GM21526 (cell line): Measurements from ENCODE around the gene CHTOP.
A peak's percentile ranks its signal among the peaks of the same experiment; 100 is the strongest.
"Not testable (repeated sequence)": the region's sequence is repeated elsewhere in the genome, so short reads cannot be mapped to it uniquely, and the experiment has no call there.

Experiments used
- ATAC-seq: cut with Tn5 transposase; IDR thresholded peaks from one replicate; pipeline ENCODE4 v1.9.1; 2021; ENCODE audit warnings: moderate library complexity; ENCODE audit not compliant: unreplicated experiment, low FRiP score

CHTOP gene

DNA sequence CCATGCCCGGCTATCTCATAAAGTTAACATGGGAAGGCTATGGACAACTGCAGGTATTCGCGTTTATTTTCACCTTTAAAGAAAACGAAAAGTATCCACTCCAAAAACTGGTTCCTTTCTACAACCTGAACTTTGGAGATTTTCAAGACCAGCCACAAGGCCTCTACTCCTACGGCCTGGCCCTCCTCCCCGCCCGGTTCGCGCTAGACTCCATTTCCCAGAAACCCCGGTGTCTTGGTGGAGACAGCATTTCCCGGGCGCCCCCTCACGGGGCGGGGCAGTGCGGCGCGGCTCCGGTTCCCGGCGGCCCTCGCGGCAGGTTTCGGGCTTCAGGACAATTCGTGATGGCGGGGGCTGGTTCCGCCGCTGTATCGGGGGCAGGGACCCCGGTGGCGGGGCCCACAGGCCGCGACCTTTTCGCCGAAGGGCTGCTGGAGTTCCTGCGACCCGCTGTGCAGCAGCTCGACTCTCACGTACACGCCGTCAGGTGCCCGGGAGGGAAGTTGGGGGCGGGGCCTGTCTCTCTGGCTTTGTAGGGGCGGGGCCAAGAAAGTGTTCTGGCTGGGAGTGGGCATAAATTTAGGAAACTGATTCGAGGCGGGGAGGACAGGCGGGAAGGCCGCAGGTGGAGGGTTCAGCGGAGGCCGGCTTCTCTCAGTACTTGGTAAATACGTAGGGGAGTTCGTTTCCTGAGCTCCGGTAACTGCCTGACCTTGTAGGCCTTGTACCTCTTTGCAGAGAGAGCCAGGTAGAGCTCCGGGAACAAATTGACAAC, 24.7 kb downstream of the CHTOP start, which contains the start of gene SNAPIN:
Gene SNAPIN (plus strand): TSS at position 304 of the 775 bp plus-strand sequence. CDS start 41 bp downstream, at position 345.
- peak; percentile 75 for ATAC-seq

DNA sequence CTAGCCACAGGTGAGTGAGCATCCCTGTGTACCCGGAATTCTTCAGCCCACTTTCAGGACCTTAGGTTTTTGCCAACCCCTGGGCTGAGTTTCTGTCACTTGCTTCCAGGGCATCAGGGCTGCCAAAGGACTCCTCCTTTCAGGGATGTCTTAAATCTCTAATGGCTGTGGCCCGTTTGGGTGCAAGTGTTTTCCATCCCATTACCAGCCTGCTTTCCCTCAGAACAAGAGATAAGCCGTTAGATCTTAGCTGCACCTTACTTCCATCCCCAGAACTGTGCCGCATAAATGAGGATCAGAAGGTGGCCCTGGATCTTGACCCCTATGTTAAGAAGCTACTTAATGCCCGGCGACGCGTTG, 25.3 kb downstream of the CHTOP start:
- ATAC-seq, result peak; percentile 3

DNA sequence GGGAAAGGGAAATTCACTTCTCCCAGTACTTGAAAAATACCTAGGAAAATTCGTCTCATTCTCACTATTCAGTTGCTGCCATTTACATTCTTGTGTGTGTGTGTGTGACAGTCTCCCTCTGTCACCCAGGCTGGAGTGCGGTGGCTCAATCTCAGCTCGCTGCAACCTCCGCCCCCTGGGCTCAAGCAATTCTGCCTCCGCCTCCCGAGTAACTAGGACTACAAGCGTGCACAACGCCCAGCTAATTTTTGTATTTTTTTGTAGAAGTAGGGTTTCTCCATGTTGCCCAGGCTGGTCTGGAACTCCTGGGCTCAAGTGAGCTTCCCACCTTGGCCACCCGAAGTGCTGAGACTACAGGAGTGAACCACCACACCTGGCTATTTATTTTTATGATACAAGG, 25.8 kb downstream of the CHTOP start:
- no peak for ATAC-seq

DNA sequence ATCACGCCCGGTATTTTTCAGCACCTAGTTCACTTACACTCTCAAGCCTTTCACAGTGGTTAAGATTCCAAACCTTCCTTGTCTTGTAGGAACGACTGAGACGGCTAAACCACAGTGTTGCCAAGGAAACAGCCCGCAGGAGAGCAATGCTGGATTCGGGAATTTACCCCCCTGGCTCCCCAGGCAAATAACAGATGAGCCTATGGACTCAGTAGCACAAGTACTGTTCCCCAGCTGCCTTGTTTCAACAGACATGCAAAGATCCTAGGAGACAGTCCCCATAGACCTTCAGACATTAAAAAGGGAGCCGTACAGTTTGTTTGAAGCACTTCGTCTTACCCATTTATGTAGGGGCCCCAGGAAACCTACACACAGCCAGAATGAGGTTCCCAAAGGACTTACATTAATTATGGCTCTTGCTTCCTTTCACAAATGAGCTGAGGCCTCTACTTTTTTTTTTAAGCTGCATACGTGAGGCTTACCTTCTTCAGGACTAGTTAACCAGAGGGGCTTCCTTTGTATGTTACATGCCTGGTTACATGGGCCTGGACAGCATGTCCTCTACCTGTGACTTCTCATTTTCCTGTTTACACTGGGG, 27.3 kb downstream of the CHTOP start:
- no peak for ATAC-seq

DNA sequence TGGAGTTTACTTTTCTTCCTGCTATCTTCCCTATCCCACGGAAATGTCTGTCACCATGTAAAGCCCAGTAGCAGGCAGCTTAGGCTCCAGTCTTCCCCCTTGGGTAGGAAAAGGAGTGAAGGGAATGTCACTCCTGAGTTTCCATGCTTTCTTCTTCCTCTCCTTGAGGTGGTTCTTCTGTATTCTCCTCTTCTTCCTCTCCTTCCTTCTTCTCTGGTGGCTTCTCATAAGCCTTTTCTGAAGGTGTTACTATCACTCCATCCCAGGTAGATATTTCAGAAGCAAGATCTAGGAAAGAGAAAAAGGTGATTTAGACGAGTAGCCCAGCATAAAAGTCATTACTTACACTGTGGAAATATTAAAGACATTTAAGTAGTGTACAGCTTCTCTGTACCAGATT, 28.4 kb downstream of the CHTOP start:
- no peak for ATAC-seq

DNA sequence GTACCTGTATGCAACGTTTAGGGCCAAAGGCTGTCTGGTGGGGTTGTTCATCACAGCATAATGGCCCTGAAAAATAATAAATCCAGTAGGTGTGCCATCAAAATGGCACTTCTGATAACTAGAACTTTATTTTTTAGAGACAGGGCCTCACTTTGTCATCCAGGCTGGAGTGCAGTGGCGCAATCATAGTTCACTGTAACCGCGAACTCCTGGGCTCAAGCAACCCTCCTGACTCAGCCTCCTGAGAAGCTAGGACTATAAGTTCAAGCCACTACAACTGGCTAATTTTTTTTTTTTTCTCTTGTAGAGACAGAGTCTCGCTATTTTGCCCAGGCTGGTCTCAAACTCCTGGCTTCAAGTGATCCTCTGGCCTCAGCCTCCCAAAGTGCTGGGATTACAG, 29.3 kb downstream of the CHTOP start:
- ATAC-seq, result no peak

DNA sequence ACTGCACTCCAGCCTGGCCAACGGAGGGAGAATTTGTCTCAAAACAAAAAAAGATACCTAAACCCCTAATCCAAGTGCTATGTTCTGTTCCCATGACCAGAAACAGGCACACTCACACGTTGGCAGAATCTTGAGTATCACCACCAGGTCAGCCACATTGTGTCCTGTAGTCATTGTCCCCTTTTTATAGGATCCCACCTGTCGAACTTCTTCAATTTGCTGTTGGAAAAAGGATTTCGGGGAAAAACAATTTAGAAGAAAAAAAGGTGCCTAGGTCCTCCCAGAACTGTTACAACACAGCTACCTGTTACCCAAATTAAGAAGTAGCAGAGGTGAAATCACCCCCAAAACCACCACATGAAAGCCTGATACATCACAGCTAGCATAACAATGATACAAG, 33.6 kb downstream of the CHTOP start:
- no peak for ATAC-seq

DNA sequence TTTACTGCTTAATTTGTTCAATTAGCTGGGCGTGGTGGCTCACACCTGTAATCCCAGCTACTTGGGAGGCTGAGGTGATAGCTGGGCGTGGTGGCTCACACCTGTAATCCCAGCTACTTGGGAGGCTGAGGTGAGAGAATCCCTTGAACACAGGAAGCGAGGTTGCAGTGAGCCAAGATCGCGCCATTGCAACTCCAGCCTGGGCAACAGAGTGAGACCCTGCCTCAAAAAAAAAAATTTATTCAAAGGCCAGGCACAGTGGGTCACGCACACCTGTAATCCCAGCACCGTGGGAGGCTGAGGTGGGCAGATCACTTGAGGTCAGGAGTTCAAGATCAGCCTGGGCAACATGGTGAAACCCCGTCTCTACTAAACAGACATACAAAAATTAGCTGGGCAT, 34.8 kb downstream of the CHTOP start:
- not testable (repeated sequence) for ATAC-seq

DNA sequence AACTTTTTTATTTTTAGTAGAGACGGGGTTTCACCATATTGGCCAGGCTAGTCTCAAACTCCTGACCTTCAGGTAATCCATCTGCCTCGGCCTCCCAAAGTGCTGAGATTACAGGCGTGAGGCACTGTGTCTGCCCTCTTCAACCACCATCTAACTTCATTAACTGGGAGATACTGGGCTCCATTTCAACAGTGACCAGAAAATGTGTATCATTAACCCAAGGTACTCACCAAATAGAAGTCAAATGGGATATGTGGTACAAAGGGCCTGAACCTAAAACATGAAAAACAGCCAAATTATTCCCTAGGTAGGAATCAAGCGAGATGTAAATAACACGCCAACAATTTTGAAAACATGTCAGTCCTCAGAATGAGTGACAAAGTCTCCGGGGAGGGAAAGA, 35.7 kb downstream of the CHTOP start:
- ATAC-seq, result no peak

DNA sequence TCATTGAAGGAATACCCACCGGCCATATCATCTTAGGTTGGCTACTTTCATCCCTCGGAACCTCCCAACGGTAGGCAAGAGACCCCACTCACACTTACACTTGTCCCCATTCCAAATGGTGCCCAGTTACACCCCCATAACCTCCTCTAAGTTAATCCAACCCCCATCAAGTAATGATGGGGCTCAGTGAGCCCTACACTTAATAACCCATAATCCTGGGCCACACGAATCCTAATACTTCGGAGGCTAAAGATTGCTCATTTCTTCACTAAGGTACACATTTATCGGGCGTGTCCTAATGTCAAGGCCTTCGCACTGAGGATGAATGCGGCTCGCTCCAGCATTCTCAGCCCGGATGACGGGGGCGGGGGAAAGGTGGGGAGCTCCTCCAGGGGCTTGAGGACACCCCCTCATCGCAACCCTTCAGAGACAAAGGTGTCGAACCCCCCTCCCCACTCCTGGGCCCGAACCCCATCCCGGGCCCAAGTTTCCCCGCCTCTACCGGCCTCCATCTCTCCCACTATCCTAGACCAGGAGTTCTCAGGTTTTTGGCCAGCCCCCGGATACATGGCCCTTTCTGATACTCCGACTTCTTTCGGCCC, 36.5 kb downstream of the CHTOP start:
- no peak for ATAC-seq

DNA sequence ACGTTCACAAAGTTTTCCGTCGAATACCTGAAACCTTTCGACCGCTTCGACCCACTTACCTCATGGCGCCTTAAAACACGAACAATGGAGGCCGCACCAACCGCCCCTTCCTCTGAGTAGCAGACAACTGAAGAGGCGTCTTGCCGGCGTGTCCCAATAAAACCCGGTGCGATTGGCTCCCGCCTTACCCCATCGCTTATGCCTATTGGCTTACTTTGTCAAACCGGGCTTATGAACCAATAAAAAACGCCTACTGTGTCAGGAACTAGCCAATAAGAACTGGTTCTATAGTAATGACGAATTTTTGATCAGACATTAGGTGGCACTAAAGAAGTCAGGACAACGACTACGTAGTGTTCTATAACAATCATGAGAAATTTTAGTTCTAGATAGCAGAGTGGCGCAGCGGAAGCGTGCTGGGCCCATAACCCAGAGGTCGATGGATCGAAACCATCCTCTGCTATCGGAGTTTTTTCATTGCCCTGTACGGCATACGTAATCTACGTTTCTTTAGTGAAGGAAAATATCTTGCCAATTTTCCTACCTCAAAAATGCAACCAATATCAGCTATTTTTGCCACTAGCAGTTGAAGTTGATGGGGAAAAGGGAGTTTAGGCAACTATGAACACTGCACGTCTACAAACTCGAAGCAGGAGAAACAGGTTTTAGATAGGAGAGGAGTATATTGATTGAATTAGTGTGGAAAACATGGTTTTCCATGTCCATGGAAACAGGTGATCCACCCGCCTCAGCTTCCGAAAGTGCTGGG, 37.2 kb downstream of the CHTOP start, which contains the start of gene ILF2:
Gene ILF2 (minus strand): TSS at position 135 of the 769 bp plus-strand sequence. CDS start 71 bp downstream, at position 64.
- peak; percentile 84 for ATAC-seq

DNA sequence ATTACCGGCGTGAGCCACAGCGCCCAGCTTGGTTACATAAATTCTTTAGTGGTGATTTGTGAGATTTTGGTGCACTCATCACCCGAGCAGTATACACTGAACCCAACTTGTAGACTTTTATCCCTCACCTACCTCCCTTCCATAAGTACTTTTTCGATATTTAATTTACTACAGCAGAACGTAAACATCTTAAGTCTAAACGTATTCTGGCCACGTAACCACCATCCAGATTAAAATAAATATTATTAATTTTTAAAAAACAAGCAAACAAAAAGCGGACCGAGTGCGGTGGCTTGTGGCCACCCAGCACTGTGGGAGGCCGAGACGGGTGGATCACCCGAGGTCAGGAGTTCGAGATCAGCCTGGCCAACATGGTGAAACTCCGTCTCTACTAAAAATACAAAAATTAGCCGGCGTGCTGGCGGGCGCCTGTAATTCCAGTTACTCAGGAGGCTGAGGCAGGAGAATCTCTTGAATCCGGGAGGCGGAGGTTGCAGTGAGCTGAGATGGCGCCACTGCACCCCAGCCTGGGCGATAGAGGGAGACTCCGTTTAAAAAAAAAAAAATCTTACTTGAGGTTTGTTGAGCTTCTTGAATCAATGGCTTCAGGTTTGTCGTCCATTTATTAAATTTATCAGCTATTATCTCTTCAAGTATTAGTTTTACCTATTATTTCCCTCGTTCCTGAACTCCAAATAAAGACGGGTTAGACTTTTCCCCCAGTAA, 37.9 kb downstream of the CHTOP start:
- ATAC-seq, result peak; percentile 12

DNA sequence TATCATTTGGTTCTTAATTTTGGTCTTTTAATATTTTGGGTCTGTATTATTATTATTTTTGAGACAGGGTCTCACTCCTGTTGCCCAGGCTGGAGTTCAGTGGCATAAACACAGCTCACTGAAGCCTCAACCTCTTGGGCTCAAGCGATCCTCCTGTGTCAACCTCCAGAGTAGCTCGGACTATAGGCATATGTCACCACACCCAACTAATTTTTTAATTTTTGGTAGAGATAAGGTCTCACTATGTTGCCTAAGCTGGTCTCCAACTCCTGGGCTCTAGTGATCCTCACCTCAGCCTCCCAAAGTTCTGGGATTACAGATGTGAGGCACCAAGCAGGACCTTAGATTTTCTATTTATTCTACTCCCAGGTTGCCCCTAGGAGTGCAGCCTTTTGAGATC, 39.6 kb downstream of the CHTOP start:
- no peak for ATAC-seq

DNA sequence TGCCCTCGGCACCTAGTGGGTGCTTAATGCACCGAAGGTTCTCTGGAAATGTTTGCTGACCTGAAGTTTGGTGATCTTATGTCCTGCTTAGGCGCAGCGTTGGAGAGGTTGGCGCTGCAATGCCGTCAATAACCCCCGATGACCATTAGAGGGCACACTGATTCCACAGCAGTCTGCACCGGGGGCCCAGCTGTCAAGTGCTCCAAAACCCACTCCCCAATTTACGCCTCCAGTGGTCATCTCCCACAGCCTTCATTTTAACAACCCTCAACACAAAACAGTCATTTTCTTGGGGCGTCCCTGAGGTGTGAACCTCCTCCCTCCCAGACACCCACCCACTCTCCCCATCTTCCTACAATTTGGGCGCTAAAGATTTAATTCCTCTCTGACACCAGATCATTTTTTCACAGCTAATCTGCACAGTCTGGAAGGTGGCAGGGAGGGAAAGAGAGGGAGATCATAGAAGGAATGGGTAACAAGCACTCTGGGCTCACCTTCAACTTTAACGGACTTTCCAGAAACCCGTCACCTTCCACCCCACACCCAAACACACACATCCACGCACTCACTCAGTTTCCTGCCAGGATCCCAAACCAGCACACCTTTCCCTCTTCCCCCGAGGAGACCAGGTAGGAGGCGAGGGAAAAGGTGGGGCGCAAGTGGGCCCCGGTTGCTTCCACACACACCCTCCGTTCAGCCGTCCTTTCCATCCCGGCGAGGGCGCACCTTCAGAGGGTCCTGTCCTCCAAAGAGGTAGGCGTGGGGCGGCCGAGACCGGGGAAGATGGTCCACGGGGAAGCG, 44.1 kb downstream of the CHTOP start:
- no peak for ATAC-seq

DNA sequence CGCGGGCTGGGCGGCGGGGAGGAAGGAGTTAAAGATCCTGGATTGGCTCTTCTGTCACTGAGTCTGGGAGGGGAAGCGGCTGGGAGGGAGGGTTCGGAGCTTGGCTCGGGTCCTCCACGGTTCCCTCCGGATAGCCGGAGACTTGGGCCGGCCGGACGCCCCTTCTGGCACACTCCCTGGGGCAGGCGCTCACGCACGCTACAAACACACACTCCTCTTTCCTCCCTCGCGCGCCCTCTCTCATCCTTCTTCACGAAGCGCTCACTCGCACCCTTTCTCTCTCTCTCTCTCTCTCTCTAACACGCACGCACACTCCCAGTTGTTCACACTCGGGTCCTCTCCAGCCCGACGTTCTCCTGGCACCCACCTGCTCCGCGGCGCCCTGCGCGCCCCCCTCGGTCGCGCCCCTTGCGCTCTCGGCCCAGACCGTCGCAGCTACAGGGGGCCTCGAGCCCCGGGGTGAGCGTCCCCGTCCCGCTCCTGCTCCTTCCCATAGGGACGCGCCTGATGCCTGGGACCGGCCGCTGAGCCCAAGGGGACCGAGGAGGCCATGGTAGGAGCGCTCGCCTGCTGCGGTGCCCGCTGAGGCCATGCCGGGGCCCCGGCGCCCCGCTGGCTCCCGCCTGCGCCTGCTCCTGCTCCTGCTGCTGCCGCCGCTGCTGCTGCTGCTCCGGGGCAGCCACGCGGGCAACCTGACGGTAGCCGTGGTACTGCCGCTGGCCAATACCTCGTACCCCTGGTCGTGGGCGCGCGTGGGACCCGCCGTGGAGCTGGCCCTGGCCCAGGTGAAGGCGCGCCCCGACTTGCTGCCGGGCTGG, 44.9 kb downstream of the CHTOP start, which contains the start of gene NPR1:
Gene NPR1 (plus strand): TSS at position 170 of the 818 bp plus-strand sequence. CDS start 421 bp downstream, at position 591.
- ATAC-seq, result no peak

DNA sequence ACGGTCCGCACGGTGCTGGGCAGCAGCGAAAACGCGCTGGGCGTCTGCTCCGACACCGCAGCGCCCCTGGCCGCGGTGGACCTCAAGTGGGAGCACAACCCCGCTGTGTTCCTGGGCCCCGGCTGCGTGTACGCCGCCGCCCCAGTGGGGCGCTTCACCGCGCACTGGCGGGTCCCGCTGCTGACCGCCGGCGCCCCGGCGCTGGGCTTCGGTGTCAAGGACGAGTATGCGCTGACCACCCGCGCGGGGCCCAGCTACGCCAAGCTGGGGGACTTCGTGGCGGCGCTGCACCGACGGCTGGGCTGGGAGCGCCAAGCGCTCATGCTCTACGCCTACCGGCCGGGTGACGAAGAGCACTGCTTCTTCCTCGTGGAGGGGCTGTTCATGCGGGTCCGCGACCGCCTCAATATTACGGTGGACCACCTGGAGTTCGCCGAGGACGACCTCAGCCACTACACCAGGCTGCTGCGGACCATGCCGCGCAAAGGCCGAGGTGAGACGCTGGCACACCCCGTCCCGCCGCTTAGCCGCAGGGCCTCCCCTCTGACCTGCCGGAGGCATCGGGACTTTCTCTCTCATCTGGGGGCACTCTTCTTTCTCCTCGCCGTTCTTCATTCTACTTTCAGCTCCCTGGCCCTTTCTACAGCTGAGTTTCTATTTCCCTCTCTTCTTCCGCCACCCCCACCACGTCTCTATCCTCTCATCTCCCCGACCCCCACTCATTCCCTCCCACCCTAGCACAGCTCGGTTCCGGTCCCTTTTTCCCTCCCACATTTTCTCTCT, 45.7 kb downstream of the CHTOP start:
- ATAC-seq, result no peak

DNA sequence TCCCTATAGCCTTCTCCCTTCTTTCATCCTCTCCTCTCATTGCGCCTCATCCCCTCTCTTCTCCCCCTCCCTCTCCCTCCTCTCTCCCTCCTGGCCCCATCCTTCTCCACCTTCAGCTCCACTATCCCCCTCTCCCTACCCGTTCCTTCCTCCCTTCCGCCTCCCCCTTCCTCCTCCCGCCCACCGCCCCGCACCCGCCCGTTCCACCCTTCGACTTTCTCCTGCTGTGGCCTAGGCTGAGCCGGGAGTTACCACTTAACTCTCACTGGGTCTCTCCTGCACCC, 46.2 kb downstream of the CHTOP start:
- ATAC-seq, result no peak

DNA sequence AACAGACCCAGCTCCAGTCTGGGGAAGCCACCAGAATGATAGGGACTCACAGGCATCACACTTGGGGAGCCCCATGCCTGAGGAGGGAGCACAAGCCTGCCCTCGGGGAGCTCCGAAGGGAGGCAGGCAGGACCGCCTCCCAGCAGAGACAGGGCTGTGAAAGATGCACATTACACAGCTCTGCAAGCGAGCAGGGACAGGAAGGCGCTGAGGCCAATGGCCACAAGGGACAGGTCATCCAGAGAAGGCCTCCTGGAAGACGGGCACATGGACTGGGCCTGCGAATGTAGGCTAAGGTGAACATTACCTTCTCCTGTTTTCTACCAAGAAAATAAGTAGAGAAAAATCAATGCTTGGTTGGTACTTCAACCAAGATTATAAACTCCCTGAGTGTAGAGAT, 48.9 kb downstream of the CHTOP start:
- ATAC-seq, result no peak
